K562 (cell line): ENCODE data around the gene ADCY6. TPM values are rescaled to one million over a fixed set of nuclear protein-coding genes. Genes with fewer than 3 reads are reported as not detected.

Experiments used
- CBX3 ChIP-seq, 2 experiments: IDR thresholded peaks; 1 replicate in 1 of 2; 2 replicates in 1 of 2; pipeline ENCODE4 v1.6.1; 2012; ENCODE audit warnings: inconsistent platforms in 2 of 2, low read length in 2 of 2, borderline replicate concordance in 1 of 2, control low read depth in 1 of 2
- CCAR2 ChIP-seq: fragments of 200-400 bp; formaldehyde crosslinking; IDR thresholded peaks from 2 replicates; pipeline ENCODE4 v1.6.1; 2017; ENCODE audit warnings: mild to moderate bottlenecking, low read depth, low read length
- CCNT2 ChIP-seq: IDR thresholded peaks from 2 replicates; pipeline ENCODE4 v1.6.1; 2011; ENCODE audit warnings: borderline replicate concordance, low read depth, mild to moderate bottlenecking, moderate library complexity, mixed read lengths, low read length; ENCODE audit not compliant: insufficient read length; ENCODE audit errors: extremely low read depth
- DPF2 ChIP-seq: fragments of 450-650 bp; IDR thresholded peaks from 2 replicates; pipeline ENCODE4 v1.6.1; 2016
- HDAC1 ChIP-seq, 2 experiments: fragments of 450-650 bp; IDR thresholded peaks; 2 replicates each; pipeline ENCODE4 v1.6.1; 2016 to 2017; ENCODE audit warnings: inconsistent platforms in 1 of 2, mild to moderate bottlenecking in 1 of 2, moderate library complexity in 1 of 2
- MTA2 ChIP-seq: fragments of 450-650 bp; IDR thresholded peaks from 2 replicates; pipeline ENCODE4 v1.6.1; 2016; ENCODE audit warnings: low read depth
- NCOA1 ChIP-seq: fragments of 450-650 bp; IDR thresholded peaks from 2 replicates; pipeline ENCODE4 v1.6.1; 2016; ENCODE audit warnings: low read depth
- YY1 ChIP-seq, 3 experiments: IDR thresholded peaks; 2 replicates each; pipeline ENCODE4 v1.6.1; 2011; ENCODE audit warnings: low read length in 2 of 3, mild to moderate bottlenecking in 2 of 3, moderate library complexity in 2 of 3, borderline replicate concordance in 1 of 3, control low read depth in 1 of 3, low read depth in 1 of 3; ENCODE audit not compliant: insufficient read depth in 3 of 3, insufficient replicate concordance in 2 of 3, control insufficient read depth in 1 of 3, insufficient read length in 1 of 3; ENCODE audit errors: extremely low read depth in 1 of 3
- ZNF140 ChIP-seq: fragments of 250-450 bp; sonication (Bioruptor Pico); IDR thresholded peaks from 2 replicates; pipeline ENCODE4 v1.8.0; 2021; ENCODE audit warnings: moderate library complexity, mild to moderate bottlenecking, inconsistent platforms
- ZSCAN32 ChIP-seq: fragments of 450-650 bp; formaldehyde crosslinking; IDR thresholded peaks from 2 replicates; pipeline ENCODE4 v1.4.0; 2020; ENCODE audit warnings: mild to moderate bottlenecking, moderate library complexity
- polyA plus RNA-seq, 8 experiments: library from polyadenylated mRNA; depleted of rRNA in 4 of 8; stranded (reverse) in 5 of 8; unstranded in 3 of 8; fragments of >200 nt; fragmentation: Nextera tagmentation in 2 of 8; fragmentation: Illumina TruSeq in 1 of 8; extraction: Ambion mirVana in 2 of 8; extraction: Trizol in 1 of 8; gene quantifications; 2 replicates each; pipeline versions ENCODE4 v1.2.1 to v1.2.3, GENCODE V29; 2011 to 2014; ENCODE audit warnings: inconsistent platforms in 1 of 8, missing spikeins in 1 of 8
- total RNA-seq, 7 experiments: library from RNA; depleted of rRNA in 6 of 7; stranded (reverse); fragments of >200 nt in 6 of 7; fragmentation: Illumina TruSeq in 2 of 7; extraction: Trizol in 2 of 7; gene quantifications; 2 replicates each; pipeline versions ENCODE4 v1.2.1 to v1.2.3, GENCODE V29; 2011 to 2021; ENCODE audit warnings: low replicate concordance in 1 of 7
- TF ChIP-seq, protein P1 (sequence below), 2 experiments: fragments of 450-650 bp; IDR thresholded peaks; 2 replicates each; pipeline ENCODE4 v1.6.1; 2016
- TF ChIP-seq, protein P2 (sequence below): fragments of 200-800 bp; sonication (Bioruptor generic); IDR thresholded peaks from 2 replicates; pipeline ENCODE4 v1.6.1; 2017; ENCODE audit warnings: missing genetic modification characterization, missing compliant biosample characterization
- TF ChIP-seq, protein P3 (sequence below), 2 experiments: fragments of 450-650 bp; IDR thresholded peaks; 2 replicates each; pipeline ENCODE4 v1.6.1; 2018; ENCODE audit warnings: mild to moderate bottlenecking in 2 of 2, low read depth in 1 of 2; ENCODE audit not compliant: partially characterized antibody in 2 of 2
- TF ChIP-seq, protein P4 (sequence below): fragments of 450-650 bp; formaldehyde crosslinking; IDR thresholded peaks from 2 replicates; pipeline ENCODE4 v1.4.0; 2022; ENCODE audit warnings: missing genetic modification characterization

ADCY6 gene
- total and polyA plus RNA-seq, 9 of the 15 experiments (the other 6 are each of a cell fraction or from before 2014, with no cell fraction given): 0.01 to 1.0 (median 0.53) TPM

GRCh38 chr12:48815126-48816110 lies 26.5 kb upstream of the ADCY6 start (continued):
- 0 out of 2 replicates have a peak, but pooled peaks have one; percentile 51 for TF ChIP-seq NCOA1
- TF ChIP-seq CBX3 (IDR thresholded peaks at IDR 0.05; ENCODE audit: borderline replicate concordance in 1 of 2, low read length in 2 of 2): peak in 1 of 2 experiments; percentile 47; a peak in 1 of 3 replicates
- TF ChIP-seq, protein P1, sequence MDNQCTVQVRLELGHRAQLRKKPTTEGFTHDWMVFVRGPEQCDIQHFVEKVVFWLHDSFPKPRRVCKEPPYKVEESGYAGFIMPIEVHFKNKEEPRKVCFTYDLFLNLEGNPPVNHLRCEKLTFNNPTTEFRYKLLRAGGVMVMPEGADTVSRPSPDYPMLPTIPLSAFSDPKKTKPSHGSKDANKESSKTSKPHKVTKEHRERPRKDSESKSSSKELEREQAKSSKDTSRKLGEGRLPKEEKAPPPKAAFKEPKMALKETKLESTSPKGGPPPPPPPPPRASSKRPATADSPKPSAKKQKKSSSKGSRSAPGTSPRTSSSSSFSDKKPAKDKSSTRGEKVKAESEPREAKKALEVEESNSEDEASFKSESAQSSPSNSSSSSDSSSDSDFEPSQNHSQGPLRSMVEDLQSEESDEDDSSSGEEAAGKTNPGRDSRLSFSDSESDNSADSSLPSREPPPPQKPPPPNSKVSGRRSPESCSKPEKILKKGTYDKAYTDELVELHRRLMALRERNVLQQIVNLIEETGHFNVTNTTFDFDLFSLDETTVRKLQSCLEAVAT (IDR thresholded peaks at IDR 0.05): peak; percentile 77 to 91
- TF ChIP-seq HDAC1 (IDR thresholded peaks at IDR 0.05): peak in 1 of 2 experiments; percentile 82; a peak in 2 of 4 replicates
- TF ChIP-seq ZNF140 (CRISPR knock-in tag): no peak
- peak in 1 of 3 experiments; percentile 35 for TF ChIP-seq YY1 (IDR thresholded peaks at IDR 0.05; ENCODE audit: borderline replicate concordance in 1 of 3, control insufficient read depth in 1 of 3, extremely low read depth in 1 of 3, insufficient read depth in 3 of 3, insufficient read length in 1 of 3, insufficient replicate concordance in 2 of 3, low read depth in 1 of 3, low read length in 2 of 3)
- TF ChIP-seq, protein P2, sequence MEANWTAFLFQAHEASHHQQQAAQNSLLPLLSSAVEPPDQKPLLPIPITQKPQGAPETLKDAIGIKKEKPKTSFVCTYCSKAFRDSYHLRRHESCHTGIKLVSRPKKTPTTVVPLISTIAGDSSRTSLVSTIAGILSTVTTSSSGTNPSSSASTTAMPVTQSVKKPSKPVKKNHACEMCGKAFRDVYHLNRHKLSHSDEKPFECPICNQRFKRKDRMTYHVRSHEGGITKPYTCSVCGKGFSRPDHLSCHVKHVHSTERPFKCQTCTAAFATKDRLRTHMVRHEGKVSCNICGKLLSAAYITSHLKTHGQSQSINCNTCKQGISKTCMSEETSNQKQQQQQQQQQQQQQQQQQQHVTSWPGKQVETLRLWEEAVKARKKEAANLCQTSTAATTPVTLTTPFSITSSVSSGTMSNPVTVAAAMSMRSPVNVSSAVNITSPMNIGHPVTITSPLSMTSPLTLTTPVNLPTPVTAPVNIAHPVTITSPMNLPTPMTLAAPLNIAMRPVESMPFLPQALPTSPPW (CRISPR knock-in tag): peak; percentile 32; the same call in 1 of the 2 replicates
- TF ChIP-seq, protein P3, sequence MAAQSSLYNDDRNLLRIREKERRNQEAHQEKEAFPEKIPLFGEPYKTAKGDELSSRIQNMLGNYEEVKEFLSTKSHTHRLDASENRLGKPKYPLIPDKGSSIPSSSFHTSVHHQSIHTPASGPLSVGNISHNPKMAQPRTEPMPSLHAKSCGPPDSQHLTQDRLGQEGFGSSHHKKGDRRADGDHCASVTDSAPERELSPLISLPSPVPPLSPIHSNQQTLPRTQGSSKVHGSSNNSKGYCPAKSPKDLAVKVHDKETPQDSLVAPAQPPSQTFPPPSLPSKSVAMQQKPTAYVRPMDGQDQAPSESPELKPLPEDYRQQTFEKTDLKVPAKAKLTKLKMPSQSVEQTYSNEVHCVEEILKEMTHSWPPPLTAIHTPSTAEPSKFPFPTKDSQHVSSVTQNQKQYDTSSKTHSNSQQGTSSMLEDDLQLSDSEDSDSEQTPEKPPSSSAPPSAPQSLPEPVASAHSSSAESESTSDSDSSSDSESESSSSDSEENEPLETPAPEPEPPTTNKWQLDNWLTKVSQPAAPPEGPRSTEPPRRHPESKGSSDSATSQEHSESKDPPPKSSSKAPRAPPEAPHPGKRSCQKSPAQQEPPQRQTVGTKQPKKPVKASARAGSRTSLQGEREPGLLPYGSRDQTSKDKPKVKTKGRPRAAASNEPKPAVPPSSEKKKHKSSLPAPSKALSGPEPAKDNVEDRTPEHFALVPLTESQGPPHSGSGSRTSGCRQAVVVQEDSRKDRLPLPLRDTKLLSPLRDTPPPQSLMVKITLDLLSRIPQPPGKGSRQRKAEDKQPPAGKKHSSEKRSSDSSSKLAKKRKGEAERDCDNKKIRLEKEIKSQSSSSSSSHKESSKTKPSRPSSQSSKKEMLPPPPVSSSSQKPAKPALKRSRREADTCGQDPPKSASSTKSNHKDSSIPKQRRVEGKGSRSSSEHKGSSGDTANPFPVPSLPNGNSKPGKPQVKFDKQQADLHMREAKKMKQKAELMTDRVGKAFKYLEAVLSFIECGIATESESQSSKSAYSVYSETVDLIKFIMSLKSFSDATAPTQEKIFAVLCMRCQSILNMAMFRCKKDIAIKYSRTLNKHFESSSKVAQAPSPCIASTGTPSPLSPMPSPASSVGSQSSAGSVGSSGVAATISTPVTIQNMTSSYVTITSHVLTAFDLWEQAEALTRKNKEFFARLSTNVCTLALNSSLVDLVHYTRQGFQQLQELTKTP (IDR thresholded peaks at IDR 0.05; ENCODE audit: low read depth in 1 of 2, partially characterized antibody in 2 of 2): peak in 1 of 2 experiments; percentile 48
- TF ChIP-seq CCNT2: peak; percentile 48
- TF ChIP-seq, protein P4, sequence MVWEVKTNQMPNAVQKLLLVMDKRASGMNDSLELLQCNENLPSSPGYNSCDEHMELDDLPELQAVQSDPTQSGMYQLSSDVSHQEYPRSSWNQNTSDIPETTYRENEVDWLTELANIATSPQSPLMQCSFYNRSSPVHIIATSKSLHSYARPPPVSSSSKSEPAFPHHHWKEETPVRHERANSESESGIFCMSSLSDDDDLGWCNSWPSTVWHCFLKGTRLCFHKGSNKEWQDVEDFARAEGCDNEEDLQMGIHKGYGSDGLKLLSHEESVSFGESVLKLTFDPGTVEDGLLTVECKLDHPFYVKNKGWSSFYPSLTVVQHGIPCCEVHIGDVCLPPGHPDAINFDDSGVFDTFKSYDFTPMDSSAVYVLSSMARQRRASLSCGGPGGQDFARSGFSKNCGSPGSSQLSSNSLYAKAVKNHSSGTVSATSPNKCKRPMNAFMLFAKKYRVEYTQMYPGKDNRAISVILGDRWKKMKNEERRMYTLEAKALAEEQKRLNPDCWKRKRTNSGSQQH (CRISPR knock-in tag): peak; percentile 92; the same call in 1 of the 2 replicates
- 0 out of 2 replicates have a peak, but pooled peaks have one; percentile 36 for TF ChIP-seq MTA2
- TF ChIP-seq CCAR2: no peak
- peak; percentile 64 for TF ChIP-seq DPF2
- TF ChIP-seq ZSCAN32 (CRISPR knock-in tag): no peak
